H9 (cell line): ENCODE results near the gene FH. TPM values are rescaled to one million over a fixed set of nuclear protein-coding genes. Genes with fewer than 3 reads are reported as not detected.

Source experiments
- DNase-seq: peaks from one replicate; pipeline ENCODE4 v3.0.0-alpha.2; 2017
- H2AFZ ChIP-seq: one replicate; pipeline ENCODE4 v1.6.1; 2013; ENCODE audit warnings: mild to moderate bottlenecking, low read length, control low read depth, moderate library complexity
- H2AK5ac ChIP-seq: 2 replicates; pipeline ENCODE4 v1.6.1; 2013; ENCODE audit warnings: low read length, control low read depth, mixed read lengths; ENCODE audit not compliant: insufficient read length
- H2BK120ac ChIP-seq: one replicate; pipeline ENCODE4 v1.6.1; 2013; ENCODE audit warnings: low read depth, mild to moderate bottlenecking, low read length, control low read depth, inconsistent platforms; ENCODE audit not compliant: poor library complexity, severe bottlenecking
- H2BK12ac ChIP-seq: 2 replicates; pipeline ENCODE4 v1.6.1; 2013; ENCODE audit warnings: low read length, control low read depth, mixed read lengths, low read depth; ENCODE audit not compliant: insufficient read length
- H2BK15ac ChIP-seq: 2 replicates; pipeline ENCODE4 v1.6.1; 2013; ENCODE audit warnings: low read depth, low read length, control low read depth
- H2BK20ac ChIP-seq: one replicate; pipeline ENCODE4 v1.6.1; 2013; ENCODE audit warnings: low read depth, mild to moderate bottlenecking, low read length, control low read depth, inconsistent platforms; ENCODE audit not compliant: poor library complexity, severe bottlenecking
- H2BK5ac ChIP-seq: 2 replicates; pipeline ENCODE4 v1.6.1; 2013; ENCODE audit warnings: low read length, control low read depth, mixed read lengths; ENCODE audit not compliant: insufficient read length
- H3K14ac ChIP-seq: 2 replicates; pipeline ENCODE4 v1.6.1; 2013; ENCODE audit warnings: low read length, control low read depth; ENCODE audit not compliant: insufficient read depth
- H3K18ac ChIP-seq: 2 replicates; pipeline ENCODE4 v1.6.1; 2013; ENCODE audit warnings: low read depth, mild to moderate bottlenecking, mixed read lengths, low read length, control low read depth; ENCODE audit not compliant: insufficient read length
- H3K23ac ChIP-seq: 2 replicates; pipeline ENCODE4 v1.6.1; 2013; ENCODE audit warnings: low read length, control low read depth, mixed read lengths, low read depth; ENCODE audit not compliant: insufficient read length
- H3K23me2 ChIP-seq: 2 replicates; pipeline ENCODE4 v1.6.1; 2013; ENCODE audit warnings: low read depth, mild to moderate bottlenecking, mixed read lengths, low read length, control low read depth; ENCODE audit not compliant: insufficient read length, poor library complexity, severe bottlenecking
- H3K27ac ChIP-seq: 2 replicates; pipeline ENCODE4 v1.5.1; 2013; ENCODE audit warnings: low read length, control low read depth, mixed read lengths, low read depth; ENCODE audit not compliant: insufficient read length
- H3K27me3 ChIP-seq: 2 replicates; pipeline ENCODE4 v1.6.1; 2013; ENCODE audit warnings: low read length, control low read depth, inconsistent platforms; ENCODE audit not compliant: insufficient read depth
- H3K4ac ChIP-seq: 2 replicates; pipeline ENCODE4 v1.6.1; 2013; ENCODE audit warnings: low read depth, mild to moderate bottlenecking, control low read depth, inconsistent platforms, low read length, moderate library complexity
- H3K4me1 ChIP-seq: 2 replicates; pipeline ENCODE4 v1.6.1; 2013; ENCODE audit warnings: low read length, control low read depth, inconsistent platforms; ENCODE audit not compliant: insufficient read depth
- H3K4me2 ChIP-seq: 2 replicates; pipeline ENCODE4 v1.6.1; 2013; ENCODE audit warnings: low read length, control low read depth, mixed read lengths; ENCODE audit not compliant: insufficient read length, insufficient read depth
- H3K56ac ChIP-seq: 2 replicates; pipeline ENCODE4 v1.6.1; 2013; ENCODE audit warnings: low read depth, mild to moderate bottlenecking, mixed read lengths, low read length, control low read depth; ENCODE audit not compliant: insufficient read length
- H3K79me1 ChIP-seq: 2 replicates; pipeline ENCODE4 v1.6.1; 2013; ENCODE audit warnings: low read depth, mild to moderate bottlenecking, moderate library complexity, low read length, control low read depth, inconsistent platforms; ENCODE audit not compliant: insufficient read depth, poor library complexity, severe bottlenecking
- H3K79me2 ChIP-seq: 2 replicates; pipeline ENCODE4 v1.6.1; 2013; ENCODE audit warnings: low read length, control low read depth, inconsistent platforms; ENCODE audit not compliant: insufficient read depth
- H3K9ac ChIP-seq: 2 replicates; pipeline ENCODE4 v1.6.1; 2013; ENCODE audit warnings: low read length, control low read depth, mixed read lengths; ENCODE audit not compliant: insufficient read length; ENCODE audit errors: extremely low read depth
- H3K9me3 ChIP-seq: one replicate; pipeline ENCODE4 v1.6.1; 2013; ENCODE audit warnings: low read depth, low read length, inconsistent platforms; ENCODE audit not compliant: control insufficient read depth
- H3T11ph ChIP-seq: one replicate; pipeline ENCODE4 v1.6.1; 2013; ENCODE audit warnings: mild to moderate bottlenecking, low read length, control low read depth, inconsistent platforms
- H4K20me1 ChIP-seq: one replicate; pipeline ENCODE4 v1.6.1; 2013; ENCODE audit not compliant: control insufficient read depth, insufficient read length, insufficient read depth
- H4K5ac ChIP-seq: 2 replicates; pipeline ENCODE4 v1.6.1; 2013; ENCODE audit warnings: low read depth, mild to moderate bottlenecking, mixed read lengths, low read length, control low read depth; ENCODE audit not compliant: insufficient read length
- H4K8ac ChIP-seq: replicated peaks from 2 replicates; pipeline ENCODE4 v1.6.1; 2013; ENCODE audit warnings: low read length, control low read depth, mixed read lengths, low read depth; ENCODE audit not compliant: insufficient read length
- H4K91ac ChIP-seq: 2 replicates; pipeline ENCODE4 v1.6.1; 2013; ENCODE audit warnings: low read depth, mild to moderate bottlenecking, moderate library complexity, mixed read lengths, low read length, control low read depth; ENCODE audit not compliant: insufficient read length
- H3K27ac Mint-ChIP-seq, 3 experiments: 2 replicates in 2 of 3; 3 replicates in 1 of 3; pipeline ENCODE4 v1.8.0; 2020 to 2021; ENCODE audit warnings: mixed read lengths in 3 of 3, mild to moderate bottlenecking in 1 of 3, moderate library complexity in 1 of 3
- H3K27me3 Mint-ChIP-seq: 2 replicates; pipeline ENCODE4 v1.8.0; 2021; ENCODE audit warnings: low read depth, mild to moderate bottlenecking, moderate library complexity, mixed read lengths
- H3K36me3 Mint-ChIP-seq, 3 experiments: 2 replicates in 2 of 3; 3 replicates in 1 of 3; pipeline ENCODE4 v1.8.0; 2020 to 2021; ENCODE audit warnings: low read depth in 3 of 3, mixed read lengths in 3 of 3; ENCODE audit not compliant: insufficient read depth in 1 of 3
- H3K4me1 Mint-ChIP-seq, 2 experiments: 2 replicates each; pipeline ENCODE4 v1.8.0; 2020; ENCODE audit warnings: mixed read lengths in 2 of 2
- H3K4me3 Mint-ChIP-seq, 2 experiments: 2 replicates in 1 of 2; 3 replicates in 1 of 2; pipeline ENCODE4 v1.8.0; 2020 to 2021; ENCODE audit warnings: mild to moderate bottlenecking in 2 of 2, mixed read lengths in 2 of 2, moderate library complexity in 1 of 2
- H3K9me3 Mint-ChIP-seq, 2 experiments: 2 replicates in 1 of 2; 3 replicates in 1 of 2; pipeline ENCODE4 v1.8.0; 2020; ENCODE audit warnings: mild to moderate bottlenecking in 2 of 2, mixed read lengths in 2 of 2, moderate library complexity in 1 of 2
- CTCF ChIP-seq: fragments of 200-600 bp; sonication (generic); conservative IDR thresholded peaks from 3 replicates; pipeline ENCODE4 v1.8.0; 2021; ENCODE audit warnings: antibody characterized with exemption, mild to moderate bottlenecking
- WGBS: extraction: QIAGEN DNeasy Blood & Tissue Kit; methylation state at CpG from one replicate; pipeline ENCODE4 v1.1.7; 2013; ENCODE audit warnings: missing lambda C conversion rate, low lambda C conversion rate, mixed read lengths; ENCODE audit not compliant: insufficient read length; ENCODE audit errors: extremely low coverage; 5-methylcytosine and 5-hydroxymethylcytosine counted together
- total RNA-seq: library from RNA; stranded (reverse); gene quantifications from 2 replicates; pipeline ENCODE4 v1.2.1, GENCODE V29; 2021

The FH gene
- total RNA-seq, 1 experiment from 2014 or later, result 83.9 TPM

DNA sequence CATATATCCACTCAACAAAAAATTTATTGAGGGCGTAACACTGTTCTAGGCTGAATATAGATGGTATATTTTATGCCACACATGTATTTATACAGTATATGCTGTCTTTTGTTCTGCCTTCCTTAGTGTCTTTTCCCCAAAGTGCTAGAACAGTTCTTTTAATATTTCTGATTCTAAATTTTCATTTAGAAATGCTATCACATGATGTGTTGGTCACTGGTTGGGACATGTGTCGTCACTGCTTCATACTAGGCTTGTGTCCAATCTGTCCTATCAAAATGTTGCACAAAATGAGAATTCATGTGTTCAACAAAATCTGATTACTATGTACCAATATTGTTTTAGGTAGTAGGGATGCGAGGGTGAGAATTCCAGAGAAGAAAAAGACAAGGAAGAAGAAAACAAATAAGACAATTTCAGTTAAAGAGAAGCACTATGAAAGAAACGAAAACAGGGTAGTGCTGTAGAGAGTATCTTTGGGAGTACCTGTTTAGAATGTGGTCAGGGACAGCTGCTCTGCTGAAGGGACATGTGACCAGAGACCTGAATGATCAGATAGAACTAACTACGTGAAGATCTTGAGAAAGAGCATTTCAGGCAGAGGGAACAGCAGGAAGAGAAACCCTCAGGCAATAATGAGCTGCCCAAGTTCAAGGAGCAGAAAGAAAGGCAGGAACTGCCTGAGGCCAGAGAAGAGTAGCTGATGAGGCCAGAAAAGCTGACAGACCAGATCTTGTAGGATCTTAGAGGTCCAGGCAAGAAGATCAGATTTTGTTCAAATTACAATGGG is 14.0 kb upstream of the FH start:
- peaks cover 8 to 9% of the 10 kb centered on the region in 2 experiments for H3K4me1 Mint-ChIP-seq
- no peaks in the 10 kb centered on the region for H3K9me3 Mint-ChIP-seq

More for the DNA sequence above, 14.0 kb upstream of the FH start:
- Histone ChIP-seq H2BK20ac (no peak overlapping the region), H2BK12ac (no peak overlapping the region), H3K56ac (no peak overlapping the region), H3K4me2 (no peak overlapping the region), H4K91ac (no peak overlapping the region), H3K9me3 (no peaks in the 10 kb centered on the region), H2AK5ac (no peak overlapping the region), H3K4ac (no peak overlapping the region), H2BK120ac (no peak overlapping the region), H3K23me2 (no peaks in the 10 kb centered on the region), H4K5ac (no peak overlapping the region), H3T11ph (no peak overlapping the region), H3K18ac (no peak overlapping the region), H3K4me1 (no peaks in the 10 kb centered on the region), H2BK15ac (no peak overlapping the region), H3K27me3 (no peaks in the 10 kb centered on the region), H4K20me1 (no peaks in the 10 kb centered on the region), H2AFZ (no peak overlapping the region), H3K79me2 (no peaks in the 10 kb centered on the region), H3K27ac (no peak overlapping the region), H2BK5ac (no peak overlapping the region), H4K8ac (no peak overlapping the region), H3K14ac (no peak overlapping the region), H3K23ac (no peak overlapping the region), H3K79me1 (no peaks in the 10 kb centered on the region), H3K9ac (no peak overlapping the region)
- H3K36me3 Mint-ChIP-seq, result no peaks in the 10 kb centered on the region
- no peak for DNase-seq
- H3K4me3 Mint-ChIP-seq, result no peak overlapping the region
- WGBS, result no CpG with 5 or more reads among the region's 5 CpGs
- no peaks in the 10 kb centered on the region for H3K27me3 Mint-ChIP-seq
- no peak overlapping the region for H3K27ac Mint-ChIP-seq
- no peak for TF ChIP-seq CTCF
